ENCODE measurements around the gene BRPF1. TPM values are rescaled to one million over a fixed set of nuclear protein-coding genes. Genes with fewer than 3 reads are reported as not detected.
"Not testable (repeated sequence)": the region's sequence is repeated elsewhere in the genome, so short reads cannot be mapped to it uniquely, and the experiment has no call there.

BRPF1 gene
- total RNA-seq, 1 donor from 2014 or later: 10.4 TPM

GRCh38 chr3:9769012-9769411 lies 37.5 kb downstream of the BRPF1 start:
- DNase-seq (ENCODE audit: low spot score): no peak

GRCh38 chr3:9769426-9770275 lies 38.1 kb downstream of the BRPF1 start, which contains the start of gene CAMK1:
CAMK1 (minus strand) TSS chr3:9769947; CDS start chr3:9767749, 2,198 bp downstream.
- DNase-seq (ENCODE audit: low spot score): peak; percentile 78

GRCh38 chr3:9770276-9770812 lies 38.8 kb downstream of the BRPF1 start:
- DNase-seq (ENCODE audit: low spot score): peak; percentile 71

GRCh38 chr3:9771007-9771406 lies 39.5 kb downstream of the BRPF1 start:
- DNase-seq (ENCODE audit: low spot score): not testable (repeated sequence)

GRCh38 chr3:9776896-9777693 lies 45.6 kb downstream of the BRPF1 start:
- no peak for DNase-seq (ENCODE audit: low spot score)

GRCh38 chr3:9777694-9778021 lies 46.1 kb downstream of the BRPF1 start:
- DNase-seq (ENCODE audit: low spot score): no peak

- no peak for DNase-seq (ENCODE audit: low spot score)
Measured at GRCh38 chr3:9778143-9779074, 46.9 kb downstream of the BRPF1 start.

GRCh38 chr3:9779075-9779593 lies 47.6 kb downstream of the BRPF1 start:
- no peak for DNase-seq (ENCODE audit: low spot score)

- peak; percentile 46 for DNase-seq (ENCODE audit: low spot score)
Measured at GRCh38 chr3:9779721-9780457, 48.4 kb downstream of the BRPF1 start.

GRCh38 chr3:9780458-9780812 lies 48.9 kb downstream of the BRPF1 start:
- no peak for DNase-seq (ENCODE audit: low spot score)

- no peak for DNase-seq (ENCODE audit: low spot score)
Measured at GRCh38 chr3:9780910-9781309, 49.4 kb downstream of the BRPF1 start.

GRCh38 chr3:9781551-9781950 lies 50.0 kb downstream of the BRPF1 start:
- no peak for DNase-seq (ENCODE audit: low spot score)

- no peak for DNase-seq (ENCODE audit: low spot score)
Measured at GRCh38 chr3:9781978-9782603, 50.6 kb downstream of the BRPF1 start.

- no peak for DNase-seq (ENCODE audit: low spot score)
Measured at GRCh38 chr3:9782770-9783169, 51.2 kb downstream of the BRPF1 start.

- no peak for DNase-seq (ENCODE audit: low spot score)
Measured at GRCh38 chr3:9783954-9784353, 52.4 kb downstream of the BRPF1 start.

GRCh38 chr3:9784965-9785364 lies 53.4 kb downstream of the BRPF1 start:
- DNase-seq (ENCODE audit: low spot score): no peak

GRCh38 chr3:9785602-9786001 lies 54.1 kb downstream of the BRPF1 start:
- no peak for DNase-seq (ENCODE audit: low spot score)

GRCh38 chr3:9786209-9786739 lies 54.7 kb downstream of the BRPF1 start:
- no peak for DNase-seq (ENCODE audit: low spot score)

- DNase-seq (ENCODE audit: low spot score): no peak
Measured at GRCh38 chr3:9786825-9787669, 55.5 kb downstream of the BRPF1 start.

All from umbilical cord (tissue), 2 donors.